ENCODE data around the gene SSBP4. TPM values are rescaled to one million over a fixed set of nuclear protein-coding genes. Genes with fewer than 3 reads are reported as not detected.

Gene SSBP4
- total RNA-seq, 1 donor from 2014 or later = 56.6 TPM

- no peak for TF ChIP-seq EZH2 (IDR thresholded peaks at IDR 0.05; ENCODE audit: insufficient read depth, low read length)
- TF ChIP-seq CTCF (IDR thresholded peaks at IDR 0.05; ENCODE audit: insufficient read depth, low read depth, low read length) = no peak
- Histone ChIP-seq H3K79me2 (ENCODE audit: insufficient read depth, low read length) (peaks cover 58% of the 10 kb centered on the region), H3K27ac (ENCODE audit: low read depth, low read length) (no peak overlapping the region), H3K4me2 (ENCODE audit: low read length) (no peak overlapping the region), H4K20me1 (ENCODE audit: insufficient read depth, low read length) (peaks cover 97% of the 10 kb centered on the region), H3K9me3 (ENCODE audit: insufficient read depth, low read depth, low read length) (no peaks in the 10 kb centered on the region), H3K36me3 (ENCODE audit: insufficient read depth, low read length) (peaks cover 3% of the 10 kb centered on the region), H3K9ac (ENCODE audit: low read length) (no peak overlapping the region), H3K4me3 (ENCODE audit: insufficient read depth, low read depth, low read length) (no peak overlapping the region), H2AFZ (ENCODE audit: low read depth, low read length) (no peak overlapping the region), H3K4me1 (ENCODE audit: insufficient read depth, low read length) (no peaks in the 10 kb centered on the region), H3K27me3 (ENCODE audit: insufficient read depth, low read length) (no peaks in the 10 kb centered on the region)
- H3K4me3 Mint-ChIP-seq (ENCODE audit: unreplicated experiment) = peak overlapping the region; percentile 50
- no peaks in the 10 kb centered on the region for H3K27me3 Mint-ChIP-seq (ENCODE audit: low read depth, unreplicated experiment)
- H3K36me3 Mint-ChIP-seq (ENCODE audit: low read depth, unreplicated experiment) = peaks cover 2% of the 10 kb centered on the region
- FAIRE-seq = no peak
- no peak overlapping the region for H3K27ac Mint-ChIP-seq (ENCODE audit: unreplicated experiment)
- no peak for DNase-seq (ENCODE audit: low read depth)
- peaks cover 6% of the 10 kb centered on the region for H3K4me1 Mint-ChIP-seq (ENCODE audit: low read depth, unreplicated experiment)
- H3K9me3 Mint-ChIP-seq (ENCODE audit: unreplicated experiment) = no peaks in the 10 kb centered on the region
Observed at GRCh38 chr19:18473003-18473705, 54.0 kb downstream of the SSBP4 start.

- no peak overlapping the region for H3K4me2 ChIP-seq (ENCODE audit: low read length)
- H4K20me1 ChIP-seq (ENCODE audit: insufficient read depth, low read length) = peaks cover 97% of the 10 kb centered on the region
- no peak for TF ChIP-seq EZH2 (IDR thresholded peaks at IDR 0.05; ENCODE audit: insufficient read depth, low read length)
- no peak for TF ChIP-seq CTCF (IDR thresholded peaks at IDR 0.05; ENCODE audit: insufficient read depth, low read depth, low read length)
- H3K9ac ChIP-seq (ENCODE audit: low read length) = no peak overlapping the region
- peaks cover 2% of the 10 kb centered on the region for H3K36me3 Mint-ChIP-seq (ENCODE audit: low read depth, unreplicated experiment)
- no peak overlapping the region for H3K4me3 ChIP-seq (ENCODE audit: insufficient read depth, low read depth, low read length)
- H3K27ac ChIP-seq (ENCODE audit: low read depth, low read length) = no peak overlapping the region
- no peaks in the 10 kb centered on the region for H3K27me3 ChIP-seq (ENCODE audit: insufficient read depth, low read length)
- H3K27ac Mint-ChIP-seq (ENCODE audit: unreplicated experiment) = no peak overlapping the region
- H3K4me1 Mint-ChIP-seq (ENCODE audit: low read depth, unreplicated experiment) = peaks cover 7% of the 10 kb centered on the region
- H3K27me3 Mint-ChIP-seq (ENCODE audit: low read depth, unreplicated experiment) = no peaks in the 10 kb centered on the region
- H3K4me3 Mint-ChIP-seq (ENCODE audit: unreplicated experiment) = no peak overlapping the region
- peaks cover 62% of the 10 kb centered on the region for H3K79me2 ChIP-seq (ENCODE audit: insufficient read depth, low read length)
- H3K9me3 ChIP-seq (ENCODE audit: insufficient read depth, low read depth, low read length) = no peaks in the 10 kb centered on the region
- H2AFZ ChIP-seq (ENCODE audit: low read depth, low read length) = no peak overlapping the region
- peaks cover 3% of the 10 kb centered on the region for H3K4me1 ChIP-seq (ENCODE audit: insufficient read depth, low read length)
- FAIRE-seq (no peak), DNase-seq (ENCODE audit: low read depth) (no peak)
- peaks cover 3% of the 10 kb centered on the region for H3K36me3 ChIP-seq (ENCODE audit: insufficient read depth, low read length)
- H3K9me3 Mint-ChIP-seq (ENCODE audit: unreplicated experiment) = no peaks in the 10 kb centered on the region
Observed at GRCh38 chr19:18473706-18474087, 54.5 kb downstream of the SSBP4 start.

GRCh38 chr19:18474366-18474887 lies 55.2 kb downstream of the SSBP4 start:
- Histone ChIP-seq H2AFZ (ENCODE audit: low read depth, low read length) (no peak overlapping the region), H3K4me2 (ENCODE audit: low read length) (no peak overlapping the region), H3K4me3 (ENCODE audit: insufficient read depth, low read depth, low read length) (no peak overlapping the region), H3K27me3 (ENCODE audit: insufficient read depth, low read length) (no peaks in the 10 kb centered on the region), H4K20me1 (ENCODE audit: insufficient read depth, low read length) (peaks cover 97% of the 10 kb centered on the region), H3K9me3 (ENCODE audit: insufficient read depth, low read depth, low read length) (no peaks in the 10 kb centered on the region), H3K27ac (ENCODE audit: low read depth, low read length) (no peak overlapping the region), H3K4me1 (ENCODE audit: insufficient read depth, low read length) (peaks cover 11% of the 10 kb centered on the region), H3K9ac (ENCODE audit: low read length) (no peak overlapping the region), H3K79me2 (ENCODE audit: insufficient read depth, low read length) (peaks cover 70% of the 10 kb centered on the region), H3K36me3 (ENCODE audit: insufficient read depth, low read length) (peaks cover 3% of the 10 kb centered on the region)
- Mint-ChIP-seq H3K4me3 (ENCODE audit: unreplicated experiment) (no peak overlapping the region), H3K4me1 (ENCODE audit: low read depth, unreplicated experiment) (peaks cover 13% of the 10 kb centered on the region), H3K27me3 (ENCODE audit: low read depth, unreplicated experiment) (no peaks in the 10 kb centered on the region), H3K36me3 (ENCODE audit: low read depth, unreplicated experiment) (peaks cover 4% of the 10 kb centered on the region), H3K9me3 (ENCODE audit: unreplicated experiment) (no peaks in the 10 kb centered on the region), H3K27ac (ENCODE audit: unreplicated experiment) (peak overlapping the region; percentile 12)
- DNase-seq (ENCODE audit: low read depth) = no peak
- FAIRE-seq = no peak
- TF ChIP-seq EZH2 (IDR thresholded peaks at IDR 0.05; ENCODE audit: insufficient read depth, low read length) (no peak), CTCF (IDR thresholded peaks at IDR 0.05; ENCODE audit: insufficient read depth, low read depth, low read length) (no peak)

All from astrocyte (in vitro differentiated cells and primary cell).